ENCODE data around the gene MFAP2.

- no peak for TF ChIP-seq EP300 (IDR thresholded peaks at IDR 0.05; ENCODE audit: borderline replicate concordance)
- TF ChIP-seq EGR1 (IDR thresholded peaks at IDR 0.05): no peak
- TF ChIP-seq TAF1 (IDR thresholded peaks at IDR 0.05; ENCODE audit: low read depth): no peak
- TF ChIP-seq, protein P1, sequence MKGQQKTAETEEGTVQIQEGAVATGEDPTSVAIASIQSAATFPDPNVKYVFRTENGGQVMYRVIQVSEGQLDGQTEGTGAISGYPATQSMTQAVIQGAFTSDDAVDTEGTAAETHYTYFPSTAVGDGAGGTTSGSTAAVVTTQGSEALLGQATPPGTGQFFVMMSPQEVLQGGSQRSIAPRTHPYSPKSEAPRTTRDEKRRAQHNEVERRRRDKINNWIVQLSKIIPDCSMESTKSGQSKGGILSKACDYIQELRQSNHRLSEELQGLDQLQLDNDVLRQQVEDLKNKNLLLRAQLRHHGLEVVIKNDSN (IDR thresholded peaks at IDR 0.05): no peak
- no peak for TF ChIP-seq YY1 (IDR thresholded peaks at IDR 0.05; ENCODE audit: low read depth)
- no peak for TF ChIP-seq CEBPB (IDR thresholded peaks at IDR 0.05)
- TF ChIP-seq, protein P2, sequence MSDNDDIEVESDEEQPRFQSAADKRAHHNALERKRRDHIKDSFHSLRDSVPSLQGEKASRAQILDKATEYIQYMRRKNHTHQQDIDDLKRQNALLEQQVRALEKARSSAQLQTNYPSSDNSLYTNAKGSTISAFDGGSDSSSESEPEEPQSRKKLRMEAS (IDR thresholded peaks at IDR 0.05): no peak
- TF ChIP-seq, protein P3, sequence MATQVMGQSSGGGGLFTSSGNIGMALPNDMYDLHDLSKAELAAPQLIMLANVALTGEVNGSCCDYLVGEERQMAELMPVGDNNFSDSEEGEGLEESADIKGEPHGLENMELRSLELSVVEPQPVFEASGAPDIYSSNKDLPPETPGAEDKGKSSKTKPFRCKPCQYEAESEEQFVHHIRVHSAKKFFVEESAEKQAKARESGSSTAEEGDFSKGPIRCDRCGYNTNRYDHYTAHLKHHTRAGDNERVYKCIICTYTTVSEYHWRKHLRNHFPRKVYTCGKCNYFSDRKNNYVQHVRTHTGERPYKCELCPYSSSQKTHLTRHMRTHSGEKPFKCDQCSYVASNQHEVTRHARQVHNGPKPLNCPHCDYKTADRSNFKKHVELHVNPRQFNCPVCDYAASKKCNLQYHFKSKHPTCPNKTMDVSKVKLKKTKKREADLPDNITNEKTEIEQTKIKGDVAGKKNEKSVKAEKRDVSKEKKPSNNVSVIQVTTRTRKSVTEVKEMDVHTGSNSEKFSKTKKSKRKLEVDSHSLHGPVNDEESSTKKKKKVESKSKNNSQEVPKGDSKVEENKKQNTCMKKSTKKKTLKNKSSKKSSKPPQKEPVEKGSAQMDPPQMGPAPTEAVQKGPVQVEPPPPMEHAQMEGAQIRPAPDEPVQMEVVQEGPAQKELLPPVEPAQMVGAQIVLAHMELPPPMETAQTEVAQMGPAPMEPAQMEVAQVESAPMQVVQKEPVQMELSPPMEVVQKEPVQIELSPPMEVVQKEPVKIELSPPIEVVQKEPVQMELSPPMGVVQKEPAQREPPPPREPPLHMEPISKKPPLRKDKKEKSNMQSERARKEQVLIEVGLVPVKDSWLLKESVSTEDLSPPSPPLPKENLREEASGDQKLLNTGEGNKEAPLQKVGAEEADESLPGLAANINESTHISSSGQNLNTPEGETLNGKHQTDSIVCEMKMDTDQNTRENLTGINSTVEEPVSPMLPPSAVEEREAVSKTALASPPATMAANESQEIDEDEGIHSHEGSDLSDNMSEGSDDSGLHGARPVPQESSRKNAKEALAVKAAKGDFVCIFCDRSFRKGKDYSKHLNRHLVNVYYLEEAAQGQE (IDR thresholded peaks at IDR 0.05; ENCODE audit: low read depth): no peak
These were observed 55.4 kb downstream of the MFAP2 start for GRCh38 chr1:16924919-16925477.
